Hippocampal formation (tissue), 2 donors: Measurements from ENCODE around the gene FLII.
"Not testable (repeated sequence)": the region's sequence is repeated elsewhere in the genome, so short reads cannot be mapped to it uniquely, and the experiment has no call there.

ENCODE experiments used
- DNase-seq, 2 donors: peaks; one replicate each; lab custom pipeline; 2025; lab: John Stamatoyannopoulos, UW

FLII gene

DNA sequence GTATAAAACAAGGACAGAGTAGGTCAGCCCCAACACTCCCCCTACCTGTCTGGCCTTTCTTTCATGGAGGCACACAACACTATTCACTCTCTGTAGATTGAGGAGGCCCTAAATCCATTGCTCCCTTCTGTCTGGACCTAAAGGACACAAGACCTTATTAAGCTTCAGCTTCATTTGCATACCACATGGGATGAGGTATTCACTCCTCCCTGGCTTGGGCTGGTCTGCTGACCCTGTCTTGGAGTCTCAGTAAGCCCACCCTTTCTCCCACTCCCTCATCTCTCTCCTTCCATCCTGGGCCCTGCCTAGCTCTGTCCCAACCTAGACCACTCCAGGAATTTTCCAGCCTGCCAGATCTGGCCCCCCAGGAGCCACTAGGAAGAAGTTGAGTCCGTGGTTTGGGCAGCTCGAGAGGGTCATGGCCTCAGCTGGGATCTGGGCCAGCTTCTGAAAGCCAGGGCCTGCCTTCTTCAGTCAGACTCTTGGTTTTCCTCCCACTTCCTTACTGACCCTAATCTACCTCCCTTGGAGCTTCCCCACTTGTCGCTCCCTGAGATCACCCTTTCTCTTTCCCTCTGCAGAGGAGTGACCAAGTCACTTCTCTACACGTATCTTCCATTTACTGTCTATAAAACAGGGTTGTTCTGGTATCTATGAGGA, 39.7 kb downstream of the FLII start:
- DNase-seq: no peak

GRCh38 chr17:18217412-18218015, 41.0 kb downstream of the FLII start:
- DNase-seq: peak; percentile 45 to 59

DNA sequence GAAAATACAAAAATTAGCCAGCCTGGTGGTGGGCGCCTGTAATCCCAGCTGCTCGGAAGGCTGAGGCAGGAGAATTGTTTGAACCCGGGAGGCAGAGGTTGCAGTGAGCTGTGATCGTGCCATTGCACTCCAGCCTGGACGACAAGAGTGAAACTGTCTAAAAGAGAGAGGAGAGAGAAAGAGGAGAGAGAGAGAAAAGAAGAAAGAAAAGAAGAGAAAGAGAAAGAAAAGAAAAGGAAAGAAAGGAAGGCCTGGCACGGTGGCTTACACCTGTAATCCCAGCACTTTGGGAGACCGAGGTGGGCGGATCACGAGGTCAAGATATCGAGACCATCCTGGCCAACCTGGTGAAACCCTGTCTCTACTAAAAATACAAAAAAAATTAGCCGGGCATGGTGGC, 41.6 kb downstream of the FLII start:
- DNase-seq: not testable (repeated sequence)

- DNase-seq: no peak
Observed at GRCh38 chr17:18213666-18214270, 44.8 kb downstream of the FLII start.

GRCh38 chr17:18208092-18208491, 50.4 kb downstream of the FLII start:
- DNase-seq: no peak

- no peak for DNase-seq
Observed at GRCh38 chr17:18206962-18207361, 51.6 kb downstream of the FLII start.

GRCh38 chr17:18205861-18206260, 52.7 kb downstream of the FLII start:
- DNase-seq: no peak

DNA sequence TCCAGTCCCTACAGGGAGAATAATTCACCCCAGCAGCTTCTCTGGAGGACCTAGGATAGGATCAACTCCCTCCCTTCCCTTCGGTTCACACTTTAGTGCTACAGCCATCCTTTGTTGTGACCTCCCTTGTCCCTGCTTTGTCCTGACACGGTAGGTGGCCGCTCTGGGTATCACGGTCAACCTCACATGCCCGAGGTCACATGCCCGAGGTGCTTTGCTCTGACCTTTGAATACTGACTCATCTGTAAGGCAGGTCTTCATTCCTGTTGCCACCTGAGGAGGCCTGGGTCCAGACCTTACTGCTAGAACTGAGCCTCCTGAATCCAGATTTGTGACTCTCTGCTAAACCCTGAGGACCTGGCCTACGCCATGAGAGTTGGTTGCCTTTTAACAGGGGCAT, 55.2 kb downstream of the FLII start:
- no peak for DNase-seq

GRCh38 chr17:18201108-18201507, 57.4 kb downstream of the FLII start:
- DNase-seq: no peak

- DNase-seq: no peak
Observed at GRCh38 chr17:18198530-18198929, 60.0 kb downstream of the FLII start.

DNA sequence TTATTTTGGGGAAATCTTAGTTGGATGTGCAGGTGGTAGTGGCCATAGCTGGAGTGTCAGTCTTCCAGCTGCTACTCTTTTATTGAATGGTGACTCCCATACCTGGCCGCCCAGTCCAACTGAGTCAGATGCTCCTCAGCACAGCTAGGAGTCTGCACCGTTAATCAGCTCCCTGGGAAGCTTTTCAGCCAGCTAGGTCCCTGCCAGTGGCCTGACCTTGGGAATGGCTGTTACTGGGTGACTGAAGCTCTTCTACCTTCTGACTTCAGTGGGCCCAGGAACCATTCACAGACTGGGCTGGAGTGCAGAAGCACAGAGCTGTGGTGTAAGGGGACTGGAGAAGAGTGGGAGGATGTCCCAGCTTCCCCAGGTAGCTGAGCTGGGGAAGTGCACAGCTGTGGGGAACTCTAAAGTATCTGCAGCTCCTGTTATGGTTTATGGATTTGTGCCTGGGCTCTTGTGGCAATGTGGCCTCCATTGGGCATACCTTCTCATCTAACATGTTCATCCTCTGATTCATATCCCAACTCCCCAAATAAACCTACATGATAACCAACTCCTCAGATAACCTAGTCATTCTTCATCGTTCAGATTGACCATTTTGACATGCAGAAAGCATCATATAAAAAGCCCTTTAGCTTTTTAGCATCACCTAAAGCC, 60.9 kb downstream of the FLII start:
- no peak for DNase-seq

GRCh38 chr17:18195246-18195645, 63.3 kb downstream of the FLII start:
- DNase-seq: no peak
